ENCODE results near the gene SCN5A. TPM values are rescaled to one million over a fixed set of nuclear protein-coding genes. Genes with fewer than 3 reads are reported as not detected.
A peak's percentile ranks its signal among the peaks of the same experiment; 100 is the strongest.

SCN5A gene
- total RNA-seq, 1 experiment from 2014 or later = 13.6 TPM

DNA sequence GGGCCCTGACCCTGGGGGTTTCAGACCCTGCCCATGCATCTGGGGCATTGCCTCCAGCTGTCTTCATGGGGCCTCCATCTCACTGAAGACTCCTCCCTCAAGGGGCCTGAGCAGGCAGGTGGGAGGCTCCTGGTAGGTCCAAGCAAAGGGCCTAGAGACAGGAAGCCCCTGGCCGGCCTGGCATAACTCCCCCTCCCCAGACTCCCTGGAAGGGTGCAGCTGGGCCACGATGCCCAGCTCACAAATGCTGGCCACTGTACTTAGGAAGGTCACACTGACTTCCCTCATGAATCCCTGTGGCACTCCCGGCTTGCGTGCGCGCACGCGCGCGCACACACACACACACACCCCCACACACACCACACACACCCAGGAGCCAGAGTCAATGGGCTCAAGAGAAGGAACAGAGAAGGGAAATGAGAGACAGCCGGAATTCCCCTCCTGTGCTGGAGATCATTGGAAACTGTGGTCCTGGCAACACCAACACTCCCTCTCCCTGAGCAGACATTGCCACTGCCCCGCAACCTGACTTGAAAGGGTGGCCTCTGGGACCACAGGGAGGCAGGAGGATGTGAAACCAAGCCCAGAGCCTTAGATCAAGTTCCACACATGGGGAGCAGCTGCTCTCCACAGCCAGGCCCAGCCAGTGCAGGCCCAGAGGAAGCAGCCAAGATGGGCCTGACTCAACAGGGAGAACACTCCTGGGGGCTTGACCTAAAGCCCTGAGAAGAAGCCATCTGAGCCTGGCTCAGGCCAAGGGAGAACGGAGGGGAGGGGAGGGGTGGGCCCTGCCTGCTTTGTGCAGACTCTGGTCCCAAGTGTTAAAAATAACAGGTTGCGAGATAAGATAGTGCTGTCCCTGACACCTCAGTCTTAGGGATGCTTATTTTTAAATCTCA lies 69.7 kb downstream of the SCN5A start:
- H3K4me3 Mint-ChIP-seq = no peak overlapping the region
- no peaks in the 10 kb centered on the region for H3K9me3 Mint-ChIP-seq
- no peak for TF ChIP-seq NR2C2 (CRISPR knock-in tag; IDR thresholded peaks at IDR 0.05)
- TF ChIP-seq GTF2I (CRISPR knock-in tag; conservative IDR thresholded peaks at IDR 0.05) = no peak
- TF ChIP-seq NR3C1 (CRISPR knock-in tag; conservative IDR thresholded peaks at IDR 0.05; ENCODE audit: low read depth) = no peak
- TF ChIP-seq, protein P1, sequence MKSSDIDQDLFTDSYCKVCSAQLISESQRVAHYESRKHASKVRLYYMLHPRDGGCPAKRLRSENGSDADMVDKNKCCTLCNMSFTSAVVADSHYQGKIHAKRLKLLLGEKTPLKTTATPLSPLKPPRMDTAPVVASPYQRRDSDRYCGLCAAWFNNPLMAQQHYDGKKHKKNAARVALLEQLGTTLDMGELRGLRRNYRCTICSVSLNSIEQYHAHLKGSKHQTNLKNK (CRISPR knock-in tag; IDR thresholded peaks at IDR 0.05) = no peak
- no peak for TF ChIP-seq KAT7 (CRISPR knock-in tag; IDR thresholded peaks at IDR 0.05; ENCODE audit: borderline replicate concordance)
- TF ChIP-seq, protein P2, sequence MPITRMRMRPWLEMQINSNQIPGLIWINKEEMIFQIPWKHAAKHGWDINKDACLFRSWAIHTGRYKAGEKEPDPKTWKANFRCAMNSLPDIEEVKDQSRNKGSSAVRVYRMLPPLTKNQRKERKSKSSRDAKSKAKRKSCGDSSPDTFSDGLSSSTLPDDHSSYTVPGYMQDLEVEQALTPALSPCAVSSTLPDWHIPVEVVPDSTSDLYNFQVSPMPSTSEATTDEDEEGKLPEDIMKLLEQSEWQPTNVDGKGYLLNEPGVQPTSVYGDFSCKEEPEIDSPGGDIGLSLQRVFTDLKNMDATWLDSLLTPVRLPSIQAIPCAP (CRISPR knock-in tag; IDR thresholded peaks at IDR 0.05) = no peak
- H3K27me3 Mint-ChIP-seq (ENCODE audit: low read depth) = no peaks in the 10 kb centered on the region
- DNase-seq (ENCODE audit: low spot score) (no peak), ATAC-seq (no peak; the same call in 1 of the 2 replicates)
- no peak overlapping the region; the same call in 1 of the 2 replicates for H3K27ac Mint-ChIP-seq
- POLR2A ChIA-PET = no interaction called here
- CTCF ChIA-PET = interaction anchor here (1.8 to 2.0 kb wide), 2 partner anchors 44 to 58 kb away, joined by 6 read pairs; no protein-coding TSS in a partner anchor
- H3K4me1 Mint-ChIP-seq = 0 out of 2 replicates have a peak, but pooled peaks cover 5% of the 10 kb centered on the region
- no peaks in the 10 kb centered on the region for H3K36me3 Mint-ChIP-seq

DNA sequence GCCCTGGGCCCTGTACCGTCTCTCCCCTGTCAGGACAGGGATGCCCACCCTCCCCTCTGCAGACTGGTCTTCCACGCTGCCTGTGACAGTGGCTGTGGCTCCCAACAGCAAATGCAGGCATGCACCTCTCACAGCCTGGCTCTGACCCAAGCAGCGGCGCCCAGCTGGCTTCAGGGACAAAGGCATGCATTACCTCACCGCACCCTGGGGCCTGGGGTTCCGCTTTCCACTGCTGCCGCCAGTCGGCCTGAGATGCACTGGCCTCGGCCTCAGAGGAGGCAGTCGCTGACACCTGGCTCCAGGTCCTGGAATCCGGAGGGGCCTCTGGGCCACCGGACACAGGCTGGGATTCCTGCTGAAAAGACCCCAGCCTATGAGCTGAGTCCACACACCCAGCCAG lies 70.3 kb downstream of the SCN5A start:
- DNase-seq (ENCODE audit: low spot score) (peak; percentile 52), ATAC-seq (peak; percentile 55)
- H3K9me3 Mint-ChIP-seq = no peaks in the 10 kb centered on the region
- ChIA-PET CTCF (interaction anchor here (1.8 to 2.0 kb wide), 2 partner anchors 44 to 57 kb away, joined by 6 read pairs; no protein-coding TSS in a partner anchor), POLR2A (no interaction called here)
- H3K27ac Mint-ChIP-seq = no peak overlapping the region
- H3K27me3 Mint-ChIP-seq (ENCODE audit: low read depth) = no peaks in the 10 kb centered on the region
- H3K36me3 Mint-ChIP-seq = no peaks in the 10 kb centered on the region
- H3K4me1 Mint-ChIP-seq = 0 out of 2 replicates have a peak, but pooled peaks cover 5% of the 10 kb centered on the region
- TF ChIP-seq FOXK1 (CRISPR knock-in tag; IDR thresholded peaks at IDR 0.05) (no peak), TP53 (CRISPR knock-in tag; IDR thresholded peaks at IDR 0.05) (no peak), NR3C1 (CRISPR knock-in tag; conservative IDR thresholded peaks at IDR 0.05; ENCODE audit: low read depth) (no peak), ZNF317 (CRISPR knock-in tag; IDR thresholded peaks at IDR 0.05; ENCODE audit: borderline replicate concordance, low read depth) (no peak), ZNF219 (CRISPR knock-in tag; IDR thresholded peaks at IDR 0.05; ENCODE audit: borderline replicate concordance) (no peak), ESRRA (CRISPR knock-in tag; IDR thresholded peaks at IDR 0.05; ENCODE audit: borderline replicate concordance) (no peak), ZNF232 (CRISPR knock-in tag; IDR thresholded peaks at IDR 0.05) (no peak)
- TF ChIP-seq, protein P3, sequence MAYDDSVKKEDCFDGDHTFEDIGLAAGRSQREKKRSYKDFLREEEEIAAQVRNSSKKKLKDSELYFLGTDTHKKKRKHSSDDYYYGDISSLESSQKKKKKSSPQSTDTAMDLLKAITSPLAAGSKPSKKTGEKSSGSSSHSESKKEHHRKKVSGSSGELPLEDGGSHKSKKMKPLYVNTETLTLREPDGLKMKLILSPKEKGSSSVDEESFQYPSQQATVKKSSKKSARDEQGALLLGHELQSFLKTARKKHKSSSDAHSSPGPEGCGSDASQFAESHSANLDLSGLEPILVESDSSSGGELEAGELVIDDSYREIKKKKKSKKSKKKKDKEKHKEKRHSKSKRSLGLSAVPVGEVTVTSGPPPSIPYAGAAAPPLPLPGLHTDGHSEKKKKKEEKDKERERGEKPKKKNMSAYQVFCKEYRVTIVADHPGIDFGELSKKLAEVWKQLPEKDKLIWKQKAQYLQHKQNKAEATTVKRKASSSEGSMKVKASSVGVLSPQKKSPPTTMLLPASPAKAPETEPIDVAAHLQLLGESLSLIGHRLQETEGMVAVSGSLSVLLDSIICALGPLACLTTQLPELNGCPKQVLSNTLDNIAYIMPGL (CRISPR knock-in tag; IDR thresholded peaks at IDR 0.05) = no peak
- TF ChIP-seq, protein P4, sequence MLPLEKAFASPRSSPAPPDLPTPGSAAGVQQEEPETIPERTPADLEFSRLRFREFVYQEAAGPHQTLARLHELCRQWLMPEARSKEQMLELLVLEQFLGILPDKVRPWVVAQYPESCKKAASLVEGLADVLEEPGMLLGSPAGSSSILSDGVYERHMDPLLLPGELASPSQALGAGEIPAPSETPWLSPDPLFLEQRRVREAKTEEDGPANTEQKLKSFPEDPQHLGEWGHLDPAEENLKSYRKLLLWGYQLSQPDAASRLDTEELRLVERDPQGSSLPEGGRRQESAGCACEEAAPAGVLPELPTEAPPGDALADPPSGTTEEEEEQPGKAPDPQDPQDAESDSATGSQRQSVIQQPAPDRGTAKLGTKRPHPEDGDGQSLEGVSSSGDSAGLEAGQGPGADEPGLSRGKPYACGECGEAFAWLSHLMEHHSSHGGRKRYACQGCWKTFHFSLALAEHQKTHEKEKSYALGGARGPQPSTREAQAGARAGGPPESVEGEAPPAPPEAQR (CRISPR knock-in tag; IDR thresholded peaks at IDR 0.05) = no peak
- TF ChIP-seq, protein P5, sequence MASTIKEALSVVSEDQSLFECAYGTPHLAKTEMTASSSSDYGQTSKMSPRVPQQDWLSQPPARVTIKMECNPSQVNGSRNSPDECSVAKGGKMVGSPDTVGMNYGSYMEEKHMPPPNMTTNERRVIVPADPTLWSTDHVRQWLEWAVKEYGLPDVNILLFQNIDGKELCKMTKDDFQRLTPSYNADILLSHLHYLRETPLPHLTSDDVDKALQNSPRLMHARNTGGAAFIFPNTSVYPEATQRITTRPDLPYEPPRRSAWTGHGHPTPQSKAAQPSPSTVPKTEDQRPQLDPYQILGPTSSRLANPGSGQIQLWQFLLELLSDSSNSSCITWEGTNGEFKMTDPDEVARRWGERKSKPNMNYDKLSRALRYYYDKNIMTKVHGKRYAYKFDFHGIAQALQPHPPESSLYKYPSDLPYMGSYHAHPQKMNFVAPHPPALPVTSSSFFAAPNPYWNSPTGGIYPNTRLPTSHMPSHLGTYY (CRISPR knock-in tag; IDR thresholded peaks at IDR 0.05) = no peak
- TF ChIP-seq, protein P6, sequence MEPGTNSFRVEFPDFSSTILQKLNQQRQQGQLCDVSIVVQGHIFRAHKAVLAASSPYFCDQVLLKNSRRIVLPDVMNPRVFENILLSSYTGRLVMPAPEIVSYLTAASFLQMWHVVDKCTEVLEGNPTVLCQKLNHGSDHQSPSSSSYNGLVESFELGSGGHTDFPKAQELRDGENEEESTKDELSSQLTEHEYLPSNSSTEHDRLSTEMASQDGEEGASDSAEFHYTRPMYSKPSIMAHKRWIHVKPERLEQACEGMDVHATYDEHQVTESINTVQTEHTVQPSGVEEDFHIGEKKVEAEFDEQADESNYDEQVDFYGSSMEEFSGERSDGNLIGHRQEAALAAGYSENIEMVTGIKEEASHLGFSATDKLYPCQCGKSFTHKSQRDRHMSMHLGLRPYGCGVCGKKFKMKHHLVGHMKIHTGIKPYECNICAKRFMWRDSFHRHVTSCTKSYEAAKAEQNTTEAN (CRISPR knock-in tag; IDR thresholded peaks at IDR 0.05) = no peak
- TF ChIP-seq, protein P7, sequence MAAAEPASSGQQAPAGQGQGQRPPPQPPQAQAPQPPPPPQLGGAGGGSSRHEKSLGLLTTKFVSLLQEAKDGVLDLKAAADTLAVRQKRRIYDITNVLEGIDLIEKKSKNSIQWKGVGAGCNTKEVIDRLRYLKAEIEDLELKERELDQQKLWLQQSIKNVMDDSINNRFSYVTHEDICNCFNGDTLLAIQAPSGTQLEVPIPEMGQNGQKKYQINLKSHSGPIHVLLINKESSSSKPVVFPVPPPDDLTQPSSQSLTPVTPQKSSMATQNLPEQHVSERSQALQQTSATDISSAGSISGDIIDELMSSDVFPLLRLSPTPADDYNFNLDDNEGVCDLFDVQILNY (CRISPR knock-in tag; IDR thresholded peaks at IDR 0.05) = no peak
- no peak overlapping the region for H3K4me3 Mint-ChIP-seq

Measured in WTC11 (cell line).